ENCODE results near the gene CDKN1B. TPM values are rescaled to one million over a fixed set of nuclear protein-coding genes. Genes with fewer than 3 reads are reported as not detected.

CDKN1B gene
- total and polyA plus RNA-seq, 3 donors from 2014 or later, result 59.2 to 98.9 (median 76.1) TPM

GRCh38 chr12:12705838-12706520 is 11.2 kb upstream of the CDKN1B start:
- no peaks in the 10 kb centered on the region for H3K36me3 ChIP-seq (ENCODE audit: low read depth, missing control alignments)
- 45 to 54% methylated on average over 1 of the region's 1 CpG for WGBS, 2 donors

GRCh38 chr12:12713932-12714275 is 3.3 kb upstream of the CDKN1B start:
- 14 to 24% methylated on average over 2 of the region's 2 CpGs for WGBS, 2 donors
- TF ChIP-seq POLR2A (IDR thresholded peaks at IDR 0.05) (no peak), CTCF (IDR thresholded peaks at IDR 0.05) (no peak)
- intact Hi-C loops (cut with DNase I; ENCODE audit: low total_unique reads), result no loop called here

More at GRCh38 chr12:12705838-12706520, 11.2 kb upstream of the CDKN1B start:
- intact Hi-C loops (cut with DNase I; ENCODE audit: low total_unique reads), result loop anchor here (10.0 kb wide), 1 partner anchor 331 kb away; no protein-coding TSS in a partner anchor
- no peak for DNase-seq
- no peaks in the 10 kb centered on the region for H3K9me3 ChIP-seq
- H3K27me3 ChIP-seq, result no peaks in the 10 kb centered on the region
- H3K4me3 ChIP-seq, result no peak overlapping the region
- TF ChIP-seq POLR2A (IDR thresholded peaks at IDR 0.05) (no peak), CTCF (IDR thresholded peaks at IDR 0.05) (no peak)
- peaks cover 6% of the 10 kb centered on the region for H3K4me1 ChIP-seq
- H3K27ac ChIP-seq, result no peak overlapping the region

GRCh38 chr12:12714276-12715021 is 2.7 kb upstream of the CDKN1B start:
- peak; percentile 68 for DNase-seq
- H3K9me3 ChIP-seq, result no peaks in the 10 kb centered on the region
- H3K27ac ChIP-seq, result peak overlapping the region; percentile 95 to 100
- peak overlapping the region; percentile 1 to 7 for H3K4me3 ChIP-seq
- peaks cover 21% of the 10 kb centered on the region for H3K4me1 ChIP-seq
- no peaks in the 10 kb centered on the region for H3K27me3 ChIP-seq
- H3K36me3 ChIP-seq (ENCODE audit: low read depth, missing control alignments), result no peaks in the 10 kb centered on the region
- TF ChIP-seq CTCF (IDR thresholded peaks at IDR 0.05) (peak in 1 of 3 experiments; percentile 12), POLR2A (IDR thresholded peaks at IDR 0.05) (no peak)
- WGBS, 2 donors, result 8 to 12% methylated on average over 23 of the region's 23 CpGs
- intact Hi-C loops (cut with DNase I; ENCODE audit: low total_unique reads), result no loop called here

More at GRCh38 chr12:12713932-12714275, 3.3 kb upstream of the CDKN1B start:
- H3K36me3 ChIP-seq (ENCODE audit: low read depth, missing control alignments), result no peaks in the 10 kb centered on the region
- no peaks in the 10 kb centered on the region for H3K9me3 ChIP-seq
- no peak for DNase-seq
- peak overlapping the region; percentile 95 to 100 for H3K27ac ChIP-seq
- H3K4me1 ChIP-seq, result peaks cover 21% of the 10 kb centered on the region
- no peaks in the 10 kb centered on the region for H3K27me3 ChIP-seq
- H3K4me3 ChIP-seq, result peak overlapping the region in 1 of 2 donors; percentile 1

GRCh38 chr12:12715128-12715458 is 2.1 kb upstream of the CDKN1B start:
- intact Hi-C loops (cut with DNase I; ENCODE audit: low total_unique reads), result no loop called here
- no peak overlapping the region for H3K4me3 ChIP-seq

More at GRCh38 chr12:12715128-12715458, 2.1 kb upstream of the CDKN1B start:
- Histone ChIP-seq H3K9me3 (no peaks in the 10 kb centered on the region), H3K4me1 (peaks cover 21% of the 10 kb centered on the region), H3K27ac (peak overlapping the region; percentile 95 to 100), H3K36me3 (ENCODE audit: low read depth, missing control alignments) (no peaks in the 10 kb centered on the region), H3K27me3 (no peaks in the 10 kb centered on the region)
- DNase-seq, result no peak
- no peak for TF ChIP-seq POLR2A (IDR thresholded peaks at IDR 0.05)
- TF ChIP-seq CTCF (IDR thresholded peaks at IDR 0.05), result no peak
